Tibial nerve (tissue), 4 donors: ENCODE measurements around the gene CCL21. TPM values are rescaled to one million over a fixed set of nuclear protein-coding genes. Genes with fewer than 3 reads are reported as not detected.
"Not testable (repeated sequence)": the region's sequence is repeated elsewhere in the genome, so short reads cannot be mapped to it uniquely, and the experiment has no call there.

Experiments used
- DNase-seq, 2 donors: peaks; one replicate each; pipeline ENCODE4 v3.0.0-alpha.2; 2019; ENCODE audit warnings: low spot score in 2 of 2
- H3K27ac ChIP-seq, 4 donors: fragments of 200-600 bp; sonication (generic) in 3 of 4; one replicate each; pipeline ENCODE4 v1.5.1; 2017 to 2019; ENCODE audit warnings: mild to moderate bottlenecking in 1 of 4
- H3K27me3 ChIP-seq, 2 donors: fragments of 200-600 bp; sonication (generic) in 1 of 2; one replicate each; pipeline versions ENCODE4 v1.5.1 to v1.6.0; 2017 to 2019
- H3K36me3 ChIP-seq, 3 donors: fragments of 200-600 bp; sonication (generic); one replicate each; pipeline ENCODE4 v1.5.1; 2018 to 2019
- H3K4me1 ChIP-seq, 4 donors: fragments of 200-600 bp; sonication (generic) in 3 of 4; one replicate each; pipeline ENCODE4 v1.5.1; 2017 to 2019
- H3K4me3 ChIP-seq, 4 donors: fragments of 200-600 bp; sonication (generic) in 3 of 4; one replicate each; pipeline ENCODE4 v1.5.1; 2017 to 2019; ENCODE audit warnings: mild to moderate bottlenecking in 1 of 4, moderate library complexity in 1 of 4
- H3K9me3 ChIP-seq, 4 donors: fragments of 200-600 bp; sonication (generic) in 3 of 4; one replicate each; pipeline ENCODE4 v1.5.1; 2017 to 2019
- CTCF ChIP-seq, 5 experiments: fragments of 200-600 bp in 3 of 5; fragments of 450-650 bp in 2 of 5; sonication (generic) in 3 of 5; IDR thresholded peaks; one replicate each; pipeline ENCODE4 v1.5.1; 2016 to 2019; ENCODE audit warnings: antibody characterized with exemption in 5 of 5, mild to moderate bottlenecking in 3 of 5, moderate library complexity in 2 of 5
- EP300 ChIP-seq, 2 donors: sonication (generic); formaldehyde crosslinking; IDR thresholded peaks; one replicate each; pipeline ENCODE4 v1.6.1; 2017; ENCODE audit warnings: antibody characterized with exemption in 2 of 2, mild to moderate bottlenecking in 1 of 2
- POLR2A ChIP-seq, 2 donors: fragments of 450-650 bp; IDR thresholded peaks; one replicate each; pipeline ENCODE4 v1.6.1; 2017; ENCODE audit warnings: antibody characterized with exemption in 2 of 2, mild to moderate bottlenecking in 2 of 2, moderate library complexity in 2 of 2
- WGBS, 2 donors: methylation state at CpG; one replicate each; pipeline ENCODE4 v1.1.5; 2018; 5-methylcytosine and 5-hydroxymethylcytosine counted together
- total RNA-seq, 4 donors: library from RNA; depleted of rRNA; stranded (reverse); fragments of >200 nt; gene quantifications; one replicate each; pipeline ENCODE4 v1.1.0, GENCODE V29; 2016

CCL21 gene
- total RNA-seq, 4 donors from 2014 or later = 4.6 to 14.0 (median 8.6) TPM

- DNase-seq = no peak
- Histone ChIP-seq H3K4me3 (no peak overlapping the region), H3K36me3 (no peaks in the 10 kb centered on the region), H3K4me1 (no peaks in the 10 kb centered on the region), H3K27ac (no peak overlapping the region), H3K27me3 (no peaks in the 10 kb centered on the region), H3K9me3 (peaks cover 0 to 8% (median 2%) of the 10 kb centered on the region in 4 donors)
- TF ChIP-seq CTCF (IDR thresholded peaks at IDR 0.05) (no peak), POLR2A (IDR thresholded peaks at IDR 0.05) (no peak), EP300 (IDR thresholded peaks at IDR 0.05) (no peak)
- WGBS, 2 donors = 90 to 93% methylated on average over 2 of the region's 2 CpGs
Measured at GRCh38 chr9:34742710-34743109, 32.8 kb upstream of the CCL21 start.

GRCh38 chr9:34741628-34742027 lies 31.7 kb upstream of the CCL21 start:
- H3K9me3 ChIP-seq = no peaks in the 10 kb centered on the region
- no peak overlapping the region for H3K4me3 ChIP-seq
- no peaks in the 10 kb centered on the region for H3K4me1 ChIP-seq
- no peaks in the 10 kb centered on the region for H3K36me3 ChIP-seq
- H3K27me3 ChIP-seq = no peaks in the 10 kb centered on the region
- no peak for DNase-seq
- H3K27ac ChIP-seq = no peak overlapping the region
- no peak for TF ChIP-seq POLR2A (IDR thresholded peaks at IDR 0.05)
- TF ChIP-seq EP300 (IDR thresholded peaks at IDR 0.05) = no peak
- TF ChIP-seq CTCF (IDR thresholded peaks at IDR 0.05) = no peak
- 78 to 82% methylated on average over 6 of the region's 6 CpGs for WGBS, 2 donors

DNA sequence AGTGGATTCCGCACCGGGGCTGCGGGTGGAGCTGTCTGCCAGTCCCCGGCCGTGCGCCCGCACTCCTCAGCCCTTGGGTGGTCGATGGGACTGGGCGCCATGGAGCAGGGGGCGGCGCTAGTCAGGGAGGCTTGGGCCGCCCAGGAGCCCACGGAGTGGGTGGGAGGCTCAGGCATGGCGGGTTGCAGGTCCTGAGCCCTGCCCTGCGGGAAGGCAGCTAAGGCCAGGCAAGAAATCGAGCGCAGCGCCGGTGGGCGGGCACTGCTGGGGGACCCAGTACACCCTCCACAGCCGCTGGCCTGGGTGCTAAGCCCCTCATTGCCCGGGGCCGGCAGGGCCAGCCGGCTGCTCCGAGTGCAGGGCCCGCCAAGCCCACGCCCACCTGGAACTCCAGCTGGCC lies 30.2 kb upstream of the CCL21 start:
- DNase-seq, H3K4me1 ChIP-seq, H3K27ac ChIP-seq, H3K9me3 ChIP-seq, H3K27me3 ChIP-seq, H3K36me3 ChIP-seq, H3K4me3 ChIP-seq: not testable (repeated sequence)
- WGBS, 2 donors = 97 to 99% methylated on average over 22 to 26 of the region's 27 CpGs

DNA sequence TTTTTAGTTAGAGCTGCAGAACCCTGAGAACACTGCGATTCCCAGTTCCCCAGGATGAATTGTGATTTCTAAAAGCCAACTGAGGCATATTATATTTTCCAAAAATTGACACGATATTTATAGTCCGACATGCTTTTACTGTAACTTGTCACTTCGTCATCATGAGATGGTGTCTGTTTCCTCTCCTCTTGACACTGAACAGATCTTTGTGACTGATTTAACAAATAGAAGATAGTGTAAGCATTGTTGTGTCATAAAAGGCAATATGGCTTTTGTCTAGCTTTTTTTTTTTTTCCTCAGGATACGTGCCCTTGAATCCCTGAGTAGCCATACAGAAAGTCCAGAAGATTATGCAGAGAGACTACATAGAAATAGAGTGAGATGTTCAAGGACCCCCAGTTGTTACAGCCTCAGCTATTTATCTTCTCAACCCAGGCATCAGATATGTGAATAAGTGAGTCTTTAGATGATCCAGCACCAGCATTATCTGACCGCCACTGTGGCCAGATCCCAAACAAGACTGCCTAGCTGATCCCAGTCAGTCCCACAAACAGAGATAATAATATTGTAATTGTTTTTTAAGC lies 27.8 kb upstream of the CCL21 start:
- no peaks in the 10 kb centered on the region for H3K27me3 ChIP-seq
- H3K27ac ChIP-seq = no peak overlapping the region
- DNase-seq = no peak
- H3K9me3 ChIP-seq = no peaks in the 10 kb centered on the region
- H3K4me3 ChIP-seq = no peak overlapping the region
- TF ChIP-seq CTCF (IDR thresholded peaks at IDR 0.05) (no peak), POLR2A (IDR thresholded peaks at IDR 0.05) (no peak), EP300 (IDR thresholded peaks at IDR 0.05) (no peak)
- no peaks in the 10 kb centered on the region for H3K4me1 ChIP-seq
- 66 to 75% methylated on average over 6 of the region's 6 CpGs for WGBS, 2 donors
- H3K36me3 ChIP-seq = no peaks in the 10 kb centered on the region

DNA sequence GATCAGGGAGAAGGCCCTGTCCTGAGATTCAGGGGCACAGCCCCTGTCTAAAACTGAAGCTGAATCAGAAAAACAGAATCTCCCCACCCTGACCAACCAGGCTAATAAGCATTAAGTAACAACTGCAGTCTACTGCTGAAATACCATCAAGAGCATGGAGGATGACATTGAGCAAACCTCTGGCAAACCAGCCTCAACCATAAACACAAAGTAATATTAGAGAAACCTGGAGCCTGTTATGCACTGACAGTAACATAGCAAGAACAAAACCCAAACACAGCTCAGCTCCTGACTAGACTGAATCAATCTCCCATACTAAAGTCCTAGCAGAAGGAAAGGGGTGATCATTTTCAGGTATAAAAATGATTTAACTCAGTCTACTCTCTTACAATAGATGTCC lies 24.8 kb upstream of the CCL21 start:
- H3K36me3 ChIP-seq = no peaks in the 10 kb centered on the region
- H3K27me3 ChIP-seq = no peaks in the 10 kb centered on the region
- DNase-seq = no peak
- no peak overlapping the region for H3K27ac ChIP-seq
- no peak overlapping the region for H3K4me3 ChIP-seq
- TF ChIP-seq POLR2A (IDR thresholded peaks at IDR 0.05) (no peak), CTCF (IDR thresholded peaks at IDR 0.05) (no peak), EP300 (IDR thresholded peaks at IDR 0.05) (no peak)
- H3K9me3 ChIP-seq = no peaks in the 10 kb centered on the region
- H3K4me1 ChIP-seq = no peaks in the 10 kb centered on the region

- Histone ChIP-seq H3K4me3 (no peak overlapping the region), H3K36me3 (no peaks in the 10 kb centered on the region), H3K4me1 (no peaks in the 10 kb centered on the region), H3K9me3 (no peaks in the 10 kb centered on the region), H3K27me3 (no peaks in the 10 kb centered on the region), H3K27ac (no peak overlapping the region)
- no peak for DNase-seq
- WGBS, 2 donors = 77% methylated on average over 2 of the region's 2 CpGs
- TF ChIP-seq CTCF (IDR thresholded peaks at IDR 0.05) = no peak
- TF ChIP-seq EP300 (IDR thresholded peaks at IDR 0.05) = no peak
Measured at GRCh38 chr9:34732886-34733285, 22.9 kb upstream of the CCL21 start.
